Islet of Langerhans (tissue), 1 donor: ENCODE measurements around the gene DRD4.

Experiments
- FAIRE-seq: peaks from one replicate; lab custom pipeline; 2011; peaks lifted over from hg19 to GRCh38; lab: Jason Lieb, UNC

The DRD4 gene

GRCh38 chr11:623349-623869 is 13.7 kb upstream of the DRD4 start:
- FAIRE-seq = no peak

GRCh38 chr11:623999-624704 is 12.9 kb upstream of the DRD4 start:
- FAIRE-seq = no peak

- FAIRE-seq = no peak
These were observed 12.1 kb upstream of the DRD4 start, which contains the start of gene CDHR5 for GRCh38 chr11:624705-625635. Gene CDHR5, minus strand, starts transcription at chr11:624955. Its CDS starts 53 bp downstream, at chr11:624902.

GRCh38 chr11:625636-626268 is 11.3 kb upstream of the DRD4 start:
- no peak for FAIRE-seq

GRCh38 chr11:626475-627307 is 10.4 kb upstream of the DRD4 start, which contains the start of gene SCT:
Gene SCT, minus strand, starts transcription at chr11:627181. Its CDS starts 38 bp downstream, at chr11:627143.
- FAIRE-seq = no peak

- no peak for FAIRE-seq
These were observed 9.8 kb upstream of the DRD4 start for GRCh38 chr11:627308-627576.

- no peak for FAIRE-seq
These were observed 9.0 kb upstream of the DRD4 start for GRCh38 chr11:628056-628455.

- FAIRE-seq = no peak
These were observed 7.9 kb upstream of the DRD4 start for GRCh38 chr11:629237-629583.

GRCh38 chr11:630871-631270 is 6.2 kb upstream of the DRD4 start:
- no peak for FAIRE-seq

- FAIRE-seq = no peak
These were observed 1.0 kb upstream of the DRD4 start for GRCh38 chr11:635945-636510.

- FAIRE-seq = no peak
These were observed 194 bp downstream of the DRD4 start for GRCh38 chr11:637333-637592.

- no peak for FAIRE-seq
These were observed 788 bp downstream of the DRD4 start for GRCh38 chr11:637593-638521.

GRCh38 chr11:638631-639331 is 1.7 kb downstream of the DRD4 start:
- no peak for FAIRE-seq

- no peak for FAIRE-seq
These were observed 2.4 kb downstream of the DRD4 start for GRCh38 chr11:639332-639955.

- FAIRE-seq = no peak
These were observed 3.1 kb downstream of the DRD4 start for GRCh38 chr11:640021-640706.

GRCh38 chr11:641806-642370 is 4.8 kb downstream of the DRD4 start:
- no peak for FAIRE-seq

GRCh38 chr11:643366-643765 is 6.3 kb downstream of the DRD4 start:
- FAIRE-seq = no peak

- no peak for FAIRE-seq
These were observed 7.0 kb downstream of the DRD4 start for GRCh38 chr11:643849-644738.
